ENCODE data around the gene PCDH8.

PCDH8 gene

GRCh38 chr13:52835071-52835839, 13.2 kb downstream of the PCDH8 start:
- no peaks in the 10 kb centered on the region for H3K36me3 ChIP-seq (ENCODE audit: insufficient read depth, low read length)
- H3K4me3 ChIP-seq (ENCODE audit: low read length, poor library complexity, severe bottlenecking): no peak overlapping the region
- no peaks in the 10 kb centered on the region for H4K20me1 ChIP-seq (ENCODE audit: insufficient read depth, low read length, poor library complexity, severe bottlenecking)
- no peaks in the 10 kb centered on the region for H3K4me1 ChIP-seq (ENCODE audit: insufficient read depth, low read length, poor library complexity, severe bottlenecking)
- no peaks in the 10 kb centered on the region for H3K9me3 ChIP-seq (ENCODE audit: insufficient read depth, low read depth, low read length)
- no peak overlapping the region for H3K9ac ChIP-seq (ENCODE audit: low read depth, low read length, poor library complexity, severe bottlenecking)
- no peaks in the 10 kb centered on the region for H3K9me2 ChIP-seq (replicated peaks; ENCODE audit: low read depth, low read length)
- no peaks in the 10 kb centered on the region for H3K27me3 ChIP-seq (ENCODE audit: insufficient read depth, low read length, poor library complexity, severe bottlenecking)
- H3F3A ChIP-seq (ENCODE audit: low read depth): no peaks in the 10 kb centered on the region
- H2AFZ ChIP-seq (ENCODE audit: low read length): 0 out of 2 replicates have a peak overlapping the region, but pooled peaks have one; percentile 27
- H3K4me2 ChIP-seq (ENCODE audit: low read depth, low read length, poor library complexity, severe bottlenecking): no peak overlapping the region
- H3K79me2 ChIP-seq (ENCODE audit: insufficient read depth, low read length): no peaks in the 10 kb centered on the region
- TF ChIP-seq CTCF (conservative IDR thresholded peaks at IDR 0.05; ENCODE audit: low read length) (no peak), EZH2phosphoT487 (IDR thresholded peaks at IDR 0.05; ENCODE audit: borderline replicate concordance) (no peak)

GRCh38 chr13:52833296-52833875, 15.1 kb downstream of the PCDH8 start:
- Histone ChIP-seq H2AFZ (ENCODE audit: low read length) (no peak overlapping the region), H3K27me3 (ENCODE audit: insufficient read depth, low read length, poor library complexity, severe bottlenecking) (no peaks in the 10 kb centered on the region), H3K9me2 (replicated peaks; ENCODE audit: low read depth, low read length) (no peaks in the 10 kb centered on the region), H3K4me3 (ENCODE audit: low read length, poor library complexity, severe bottlenecking) (no peak overlapping the region), H3K4me2 (ENCODE audit: low read depth, low read length, poor library complexity, severe bottlenecking) (no peak overlapping the region), H3K4me1 (ENCODE audit: insufficient read depth, low read length, poor library complexity, severe bottlenecking) (no peaks in the 10 kb centered on the region), H3F3A (ENCODE audit: low read depth) (no peaks in the 10 kb centered on the region), H3K79me2 (ENCODE audit: insufficient read depth, low read length) (no peaks in the 10 kb centered on the region), H3K9ac (ENCODE audit: low read depth, low read length, poor library complexity, severe bottlenecking) (no peak overlapping the region), H3K36me3 (ENCODE audit: insufficient read depth, low read length) (no peaks in the 10 kb centered on the region), H3K9me3 (ENCODE audit: insufficient read depth, low read depth, low read length) (no peaks in the 10 kb centered on the region), H4K20me1 (ENCODE audit: insufficient read depth, low read length, poor library complexity, severe bottlenecking) (no peaks in the 10 kb centered on the region)
- no peak for TF ChIP-seq CTCF (conservative IDR thresholded peaks at IDR 0.05; ENCODE audit: low read length)
- TF ChIP-seq EZH2phosphoT487 (IDR thresholded peaks at IDR 0.05; ENCODE audit: borderline replicate concordance): no peak

- Histone ChIP-seq H3K4me1 (ENCODE audit: insufficient read depth, low read length, poor library complexity, severe bottlenecking) (no peaks in the 10 kb centered on the region), H3K9me2 (replicated peaks; ENCODE audit: low read depth, low read length) (no peaks in the 10 kb centered on the region), H3K79me2 (ENCODE audit: insufficient read depth, low read length) (no peaks in the 10 kb centered on the region), H3F3A (ENCODE audit: low read depth) (no peaks in the 10 kb centered on the region), H3K9ac (ENCODE audit: low read depth, low read length, poor library complexity, severe bottlenecking) (no peak overlapping the region), H3K27me3 (ENCODE audit: insufficient read depth, low read length, poor library complexity, severe bottlenecking) (no peaks in the 10 kb centered on the region), H2AFZ (ENCODE audit: low read length) (no peak overlapping the region), H3K4me2 (ENCODE audit: low read depth, low read length, poor library complexity, severe bottlenecking) (no peak overlapping the region), H3K4me3 (ENCODE audit: low read length, poor library complexity, severe bottlenecking) (no peak overlapping the region), H4K20me1 (ENCODE audit: insufficient read depth, low read length, poor library complexity, severe bottlenecking) (no peaks in the 10 kb centered on the region), H3K36me3 (ENCODE audit: insufficient read depth, low read length) (no peaks in the 10 kb centered on the region), H3K9me3 (ENCODE audit: insufficient read depth, low read depth, low read length) (no peaks in the 10 kb centered on the region)
- no peak for TF ChIP-seq EZH2phosphoT487 (IDR thresholded peaks at IDR 0.05; ENCODE audit: borderline replicate concordance)
- no peak for TF ChIP-seq CTCF (conservative IDR thresholded peaks at IDR 0.05; ENCODE audit: low read length)
Observed at GRCh38 chr13:52832313-52832712, 16.1 kb downstream of the PCDH8 start.

Measured in Loucy (cell line).